ENCODE results near the gene MRPL14.

MRPL14 gene

DNA sequence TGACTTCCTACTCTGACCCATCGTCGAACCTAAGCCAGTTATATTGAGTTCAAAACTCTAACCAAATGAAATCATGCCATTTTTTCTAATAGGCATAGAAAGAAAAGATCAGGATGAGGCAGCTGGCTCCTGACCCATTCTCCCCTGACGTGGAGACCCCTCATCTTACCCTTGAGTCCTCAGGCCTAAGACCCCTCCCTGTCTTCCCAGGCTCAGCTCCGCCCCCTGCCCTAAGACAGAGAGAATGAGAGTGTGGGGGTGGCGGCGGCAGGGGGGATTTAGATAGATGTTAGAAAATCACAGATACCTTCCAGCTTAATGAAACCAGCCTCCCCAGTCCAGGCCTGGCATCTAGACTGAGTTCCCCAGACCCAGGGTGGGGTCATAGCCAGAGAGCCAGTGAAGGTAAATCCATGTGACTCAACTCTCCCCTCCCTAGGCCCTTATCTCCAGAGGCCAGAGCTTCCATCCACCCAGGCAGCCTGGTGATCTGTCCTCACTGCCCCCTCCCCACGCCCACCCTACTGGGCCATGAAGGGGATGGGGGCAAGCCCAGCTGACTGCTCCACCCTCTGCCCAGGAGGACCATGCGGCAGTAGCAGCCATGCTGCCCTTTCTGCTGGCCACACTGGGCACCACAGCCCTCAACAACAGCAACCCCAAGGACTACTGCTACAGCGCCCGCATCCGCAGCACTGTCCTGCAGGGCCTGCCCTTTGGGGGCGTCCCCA lies 6.9 kb upstream of the MRPL14 start:
- Histone ChIP-seq H3K36me3 (ENCODE audit: control insufficient read depth in 1 of 2, insufficient read depth in 2 of 2, low read depth in 1 of 2, low read length in 2 of 2) (peaks cover 42 to 54% of the 10 kb centered on the region in 2 experiments), H3K27me3 (ENCODE audit: control insufficient read depth in 1 of 2, insufficient read depth in 1 of 2, low read length in 2 of 2) (no peaks in the 10 kb centered on the region), H3K4me2 (ENCODE audit: low read length, poor library complexity, severe bottlenecking) (no peak overlapping the region), H2AK5ac (ENCODE audit: low read length, severe bottlenecking) (no peak overlapping the region), H2BK120ac (ENCODE audit: low read depth, low read length) (no peak overlapping the region), H2BK12ac (ENCODE audit: low read length in 2 of 2) (no peak overlapping the region), H3K23ac (ENCODE audit: low read length in 2 of 2) (no peak overlapping the region), H2BK5ac (ENCODE audit: low read depth, low read length, poor library complexity, severe bottlenecking) (no peak overlapping the region), H2BK15ac (ENCODE audit: low read depth, poor library complexity, severe bottlenecking) (no peak overlapping the region), H3K27ac (ENCODE audit: low read length, poor library complexity, severe bottlenecking) (no peak overlapping the region), H4K8ac (ENCODE audit: low read length) (no peak overlapping the region), H3K9me3 (ENCODE audit: control insufficient read depth, low read length) (no peaks in the 10 kb centered on the region), H3K4me3 (ENCODE audit: insufficient read depth in 1 of 2, low read depth in 1 of 2, low read length in 2 of 2) (no peak overlapping the region), H3K4ac (ENCODE audit: low read depth in 1 of 2, low read length in 2 of 2) (no peak overlapping the region), H3K79me1 (replicated peaks; ENCODE audit: low read length, poor library complexity, severe bottlenecking) (peaks cover 54% of the 10 kb centered on the region), H3K4me1 (ENCODE audit: control insufficient read depth, insufficient read depth, low read depth, low read length) (peaks cover 15% of the 10 kb centered on the region), H3K9ac (ENCODE audit: low read length) (no peak overlapping the region), H2AFZ (ENCODE audit: low read depth, low read length) (no peak overlapping the region), H4K91ac (ENCODE audit: low read length) (no peak overlapping the region), H3K14ac (ENCODE audit: low read length in 2 of 2) (no peak overlapping the region), H3K18ac (ENCODE audit: low read depth in 1 of 2, low read length in 2 of 2) (no peak overlapping the region)
- no peak for DNase-seq
- WGBS = 90% methylated on average over 6 of the region's 12 CpGs

DNA sequence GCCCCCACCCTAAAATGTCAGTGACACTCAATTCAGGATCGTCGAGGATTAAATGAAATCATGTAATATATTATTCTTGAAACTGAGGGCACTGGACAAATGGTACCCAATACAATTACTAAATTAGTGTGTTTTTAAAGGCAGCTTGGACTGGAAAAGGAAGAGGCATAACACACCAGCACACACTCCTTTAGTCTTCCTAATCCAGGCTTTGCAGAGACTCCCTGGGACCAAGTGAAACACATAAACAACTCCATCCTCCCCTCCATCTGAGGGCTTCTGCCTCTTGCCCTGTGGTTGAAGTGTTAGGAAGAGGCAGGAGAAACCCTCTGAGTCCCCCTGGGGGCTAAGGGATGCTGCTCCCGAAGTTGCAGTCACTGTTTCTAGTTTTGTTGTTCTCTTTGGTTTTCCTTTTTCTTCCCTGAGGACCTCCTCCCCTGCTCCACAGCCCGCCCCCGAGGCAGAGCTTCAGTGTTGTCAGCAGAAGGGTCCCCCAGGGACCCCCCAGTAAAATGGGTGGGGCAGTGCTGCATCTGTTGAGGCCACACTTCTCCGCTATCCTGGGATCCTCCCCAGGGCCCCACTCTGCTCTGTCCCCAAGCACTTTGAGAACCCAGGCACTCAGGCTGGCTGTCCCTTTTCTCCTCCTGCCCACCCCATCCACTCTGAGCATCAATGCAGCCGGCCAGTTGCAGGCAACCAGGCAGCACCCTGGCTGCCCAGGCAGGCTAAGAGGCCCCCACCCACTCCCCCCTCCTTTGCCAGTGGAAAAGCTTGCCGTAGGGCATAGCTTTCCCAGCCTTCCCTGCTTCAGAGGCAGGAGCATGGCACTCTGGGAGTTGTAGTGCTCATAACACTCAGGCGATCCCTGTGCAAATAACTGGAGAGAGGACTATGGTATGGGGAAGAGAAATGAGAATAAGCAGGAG lies 6.0 kb upstream of the MRPL14 start:
- H2BK12ac ChIP-seq (ENCODE audit: low read length in 2 of 2) = no peak overlapping the region
- H2BK5ac ChIP-seq (ENCODE audit: low read depth, low read length, poor library complexity, severe bottlenecking) = no peak overlapping the region
- peak overlapping the region; percentile 0 for H3K4me2 ChIP-seq (ENCODE audit: low read length, poor library complexity, severe bottlenecking)
- H3K79me1 ChIP-seq (replicated peaks; ENCODE audit: low read length, poor library complexity, severe bottlenecking) = peaks cover 52% of the 10 kb centered on the region
- no peaks in the 10 kb centered on the region for H3K9me3 ChIP-seq (ENCODE audit: control insufficient read depth, low read length)
- H2AK5ac ChIP-seq (ENCODE audit: low read length, severe bottlenecking) = no peak overlapping the region
- peak overlapping the region in 1 of 2 experiments; percentile 66 for H3K4me3 ChIP-seq (ENCODE audit: insufficient read depth in 1 of 2, low read depth in 1 of 2, low read length in 2 of 2)
- H4K8ac ChIP-seq (ENCODE audit: low read length) = peak overlapping the region; percentile 91
- no peak overlapping the region for H2AFZ ChIP-seq (ENCODE audit: low read depth, low read length)
- H3K14ac ChIP-seq (ENCODE audit: low read length in 2 of 2) = no peak overlapping the region
- H3K4ac ChIP-seq (ENCODE audit: low read depth in 1 of 2, low read length in 2 of 2) = peak overlapping the region in 1 of 2 experiments; percentile 66
- peak; percentile 56 for DNase-seq
- H3K18ac ChIP-seq (ENCODE audit: low read depth in 1 of 2, low read length in 2 of 2) = peak overlapping the region; percentile 25 to 46
- peak overlapping the region; percentile 61 for H3K9ac ChIP-seq (ENCODE audit: low read length)
- H3K27ac ChIP-seq (ENCODE audit: low read length, poor library complexity, severe bottlenecking) = no peak overlapping the region
- peaks cover 35 to 47% of the 10 kb centered on the region in 2 experiments for H3K36me3 ChIP-seq (ENCODE audit: control insufficient read depth in 1 of 2, insufficient read depth in 2 of 2, low read depth in 1 of 2, low read length in 2 of 2)
- H3K23ac ChIP-seq (ENCODE audit: low read length in 2 of 2) = no peak overlapping the region
- no peaks in the 10 kb centered on the region for H3K27me3 ChIP-seq (ENCODE audit: control insufficient read depth in 1 of 2, insufficient read depth in 1 of 2, low read length in 2 of 2)
- H2BK15ac ChIP-seq (ENCODE audit: low read depth, poor library complexity, severe bottlenecking) = no peak overlapping the region
- peak overlapping the region; percentile 66 for H4K91ac ChIP-seq (ENCODE audit: low read length)
- peaks cover 20% of the 10 kb centered on the region for H3K4me1 ChIP-seq (ENCODE audit: control insufficient read depth, insufficient read depth, low read depth, low read length)
- WGBS = 41% methylated on average over 7 of the region's 9 CpGs
- H2BK120ac ChIP-seq (ENCODE audit: low read depth, low read length) = peak overlapping the region; percentile 29

DNA sequence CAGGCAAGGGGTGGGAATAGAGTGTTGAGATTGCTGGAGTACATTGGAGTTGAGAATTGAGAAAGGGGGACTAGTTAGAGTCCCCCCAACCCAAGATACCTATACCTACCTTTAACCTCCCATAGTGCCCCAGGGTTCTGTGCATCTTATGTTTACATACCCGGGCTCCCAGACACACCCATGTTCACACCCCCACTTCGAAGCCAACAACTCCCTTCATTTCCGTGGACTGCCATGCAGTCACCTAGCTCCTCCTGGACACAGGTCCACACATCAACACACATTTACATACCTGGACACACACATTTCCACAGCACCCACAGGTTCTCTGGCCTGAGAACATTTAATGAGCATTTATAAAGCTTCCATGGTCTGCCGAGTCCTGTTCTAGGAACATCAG lies 5.2 kb upstream of the MRPL14 start:
- Histone ChIP-seq H3K14ac (ENCODE audit: low read length in 2 of 2) (no peak overlapping the region), H3K4me2 (ENCODE audit: low read length, poor library complexity, severe bottlenecking) (no peak overlapping the region), H3K27me3 (ENCODE audit: control insufficient read depth in 1 of 2, insufficient read depth in 1 of 2, low read length in 2 of 2) (no peaks in the 10 kb centered on the region), H2AFZ (ENCODE audit: low read depth, low read length) (no peak overlapping the region), H4K91ac (ENCODE audit: low read length) (no peak overlapping the region), H3K4me1 (ENCODE audit: control insufficient read depth, insufficient read depth, low read depth, low read length) (peaks cover 20% of the 10 kb centered on the region), H3K9me3 (ENCODE audit: control insufficient read depth, low read length) (no peaks in the 10 kb centered on the region), H3K9ac (ENCODE audit: low read length) (peak overlapping the region; percentile 61), H3K18ac (ENCODE audit: low read depth in 1 of 2, low read length in 2 of 2) (peak overlapping the region in 1 of 2 experiments; percentile 21), H3K23ac (ENCODE audit: low read length in 2 of 2) (no peak overlapping the region), H3K4ac (ENCODE audit: low read depth in 1 of 2, low read length in 2 of 2) (no peak overlapping the region), H3K36me3 (ENCODE audit: control insufficient read depth in 1 of 2, insufficient read depth in 2 of 2, low read depth in 1 of 2, low read length in 2 of 2) (peaks cover 27 to 42% of the 10 kb centered on the region in 2 experiments), H2BK15ac (ENCODE audit: low read depth, poor library complexity, severe bottlenecking) (no peak overlapping the region), H2BK5ac (ENCODE audit: low read depth, low read length, poor library complexity, severe bottlenecking) (no peak overlapping the region), H3K79me1 (replicated peaks; ENCODE audit: low read length, poor library complexity, severe bottlenecking) (peaks cover 55% of the 10 kb centered on the region), H3K27ac (ENCODE audit: low read length, poor library complexity, severe bottlenecking) (no peak overlapping the region), H2BK120ac (ENCODE audit: low read depth, low read length) (no peak overlapping the region), H3K4me3 (ENCODE audit: insufficient read depth in 1 of 2, low read depth in 1 of 2, low read length in 2 of 2) (no peak overlapping the region), H4K8ac (ENCODE audit: low read length) (no peak overlapping the region), H2BK12ac (ENCODE audit: low read length in 2 of 2) (no peak overlapping the region), H2AK5ac (ENCODE audit: low read length, severe bottlenecking) (peak overlapping the region; percentile 22)
- no peak for DNase-seq
- WGBS = 90% methylated on average over 4 of the region's 4 CpGs

DNA sequence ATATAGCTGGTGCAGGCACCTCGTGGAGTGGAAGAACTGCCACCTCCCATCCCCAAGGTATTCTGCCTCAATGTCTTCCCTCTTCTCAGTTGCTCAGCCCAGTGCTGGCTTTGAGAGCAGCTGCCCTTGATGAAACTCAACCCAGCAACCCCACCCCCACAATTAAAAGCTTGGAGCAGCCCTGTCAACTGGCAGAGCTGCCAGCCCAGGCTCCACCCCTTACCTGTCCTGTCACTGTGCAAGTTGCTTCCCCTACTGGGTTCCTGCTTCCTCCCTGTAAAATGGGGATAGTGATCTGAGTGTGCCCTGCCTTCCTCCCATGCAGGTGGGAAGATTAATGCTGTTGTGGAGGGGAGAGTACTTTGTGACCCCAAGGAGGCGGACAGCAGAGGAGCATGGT lies 4.6 kb upstream of the MRPL14 start:
- Histone ChIP-seq H3K27me3 (ENCODE audit: control insufficient read depth in 1 of 2, insufficient read depth in 1 of 2, low read length in 2 of 2) (no peaks in the 10 kb centered on the region), H3K79me1 (replicated peaks; ENCODE audit: low read length, poor library complexity, severe bottlenecking) (peaks cover 50% of the 10 kb centered on the region), H2BK12ac (ENCODE audit: low read length in 2 of 2) (peak overlapping the region in 1 of 2 experiments; percentile 2), H4K91ac (ENCODE audit: low read length) (no peak overlapping the region), H3K14ac (ENCODE audit: low read length in 2 of 2) (no peak overlapping the region), H2BK15ac (ENCODE audit: low read depth, poor library complexity, severe bottlenecking) (peak overlapping the region; percentile 55), H2AFZ (ENCODE audit: low read depth, low read length) (no peak overlapping the region), H3K18ac (ENCODE audit: low read depth in 1 of 2, low read length in 2 of 2) (no peak overlapping the region), H2BK120ac (ENCODE audit: low read depth, low read length) (no peak overlapping the region), H3K4me1 (ENCODE audit: control insufficient read depth, insufficient read depth, low read depth, low read length) (peaks cover 20% of the 10 kb centered on the region), H3K4me3 (ENCODE audit: insufficient read depth in 1 of 2, low read depth in 1 of 2, low read length in 2 of 2) (no peak overlapping the region), H3K9me3 (ENCODE audit: control insufficient read depth, low read length) (no peaks in the 10 kb centered on the region), H3K4me2 (ENCODE audit: low read length, poor library complexity, severe bottlenecking) (no peak overlapping the region), H3K36me3 (ENCODE audit: control insufficient read depth in 1 of 2, insufficient read depth in 2 of 2, low read depth in 1 of 2, low read length in 2 of 2) (peaks cover 21 to 36% of the 10 kb centered on the region in 2 experiments), H3K4ac (ENCODE audit: low read depth in 1 of 2, low read length in 2 of 2) (no peak overlapping the region), H3K23ac (ENCODE audit: low read length in 2 of 2) (peak overlapping the region in 1 of 2 experiments; percentile 2), H2BK5ac (ENCODE audit: low read depth, low read length, poor library complexity, severe bottlenecking) (no peak overlapping the region), H3K9ac (ENCODE audit: low read length) (no peak overlapping the region), H4K8ac (ENCODE audit: low read length) (no peak overlapping the region), H3K27ac (ENCODE audit: low read length, poor library complexity, severe bottlenecking) (no peak overlapping the region), H2AK5ac (ENCODE audit: low read length, severe bottlenecking) (no peak overlapping the region)
- 72% methylated on average over 1 of the region's 2 CpGs for WGBS
- DNase-seq = no peak
